GM21619 (cell line): ENCODE results near the gene MINDY1.

Experiments
- ATAC-seq: cut with Tn5 transposase; IDR thresholded peaks from one replicate; pipeline ENCODE4 v1.9.1; 2021; ENCODE audit not compliant: unreplicated experiment

Gene MINDY1

DNA sequence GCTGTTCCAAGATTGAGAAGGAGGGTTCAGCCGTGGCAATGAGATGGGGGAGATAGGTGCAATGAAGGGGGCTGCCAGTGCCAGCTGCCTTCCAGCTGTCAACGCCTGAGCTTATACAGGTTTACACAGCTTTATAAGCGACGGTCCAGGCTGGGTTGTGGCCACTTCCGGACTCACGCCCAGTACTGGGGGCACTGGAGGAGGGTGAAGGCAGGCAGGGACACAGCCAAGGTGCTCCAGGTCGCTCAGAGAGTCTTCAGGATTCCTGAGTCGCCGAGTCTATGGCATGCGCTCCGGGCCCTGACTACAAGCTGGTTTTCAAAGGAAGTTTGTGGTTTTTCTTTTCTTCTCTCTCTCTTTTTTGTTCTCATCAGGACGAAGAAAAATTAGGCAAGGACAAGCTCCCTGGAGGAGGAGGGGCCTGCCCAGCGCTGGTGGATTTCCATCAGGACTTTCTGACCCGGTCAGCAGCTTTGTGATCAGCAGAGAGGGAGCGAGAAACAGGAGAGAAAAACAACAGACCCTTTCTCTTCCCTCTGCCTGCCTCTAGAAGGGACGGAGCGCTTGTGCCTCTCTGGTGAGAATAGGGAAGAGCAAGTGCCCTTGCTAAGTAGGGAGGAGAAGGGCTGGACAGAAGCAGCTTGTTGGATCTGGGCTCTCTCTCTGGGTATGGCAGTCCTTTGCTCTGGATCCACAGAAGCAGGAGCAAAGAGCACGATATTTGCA is at the start of gene MINDY1:
TSS of gene MINDY1 (minus strand) at position 576 of the 726 bp plus-strand sequence. CDS start 4,285 bp downstream, outside the sequence.
- ATAC-seq = no peak

DNA sequence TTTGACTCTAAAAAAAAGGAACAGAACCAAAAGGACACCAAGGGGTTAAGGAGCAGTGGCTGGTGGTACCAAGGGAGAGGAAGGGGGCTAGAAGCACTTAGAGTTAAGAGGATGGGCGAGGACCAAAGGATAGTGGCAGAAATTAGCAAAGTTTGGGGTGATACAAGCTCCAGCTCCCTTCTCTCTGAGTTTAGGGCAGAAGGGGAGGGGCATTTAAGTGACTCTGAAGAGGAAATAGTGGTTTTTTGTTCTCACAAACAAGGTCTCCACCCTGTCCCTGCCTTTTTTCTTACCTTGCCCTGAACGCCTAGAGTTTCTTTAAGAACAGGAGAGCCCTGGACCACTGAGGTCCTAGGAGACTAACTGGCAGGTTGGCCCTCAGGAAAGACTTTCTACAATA is 49.4 kb upstream of the MINDY1 start:
- ATAC-seq = no peak

DNA sequence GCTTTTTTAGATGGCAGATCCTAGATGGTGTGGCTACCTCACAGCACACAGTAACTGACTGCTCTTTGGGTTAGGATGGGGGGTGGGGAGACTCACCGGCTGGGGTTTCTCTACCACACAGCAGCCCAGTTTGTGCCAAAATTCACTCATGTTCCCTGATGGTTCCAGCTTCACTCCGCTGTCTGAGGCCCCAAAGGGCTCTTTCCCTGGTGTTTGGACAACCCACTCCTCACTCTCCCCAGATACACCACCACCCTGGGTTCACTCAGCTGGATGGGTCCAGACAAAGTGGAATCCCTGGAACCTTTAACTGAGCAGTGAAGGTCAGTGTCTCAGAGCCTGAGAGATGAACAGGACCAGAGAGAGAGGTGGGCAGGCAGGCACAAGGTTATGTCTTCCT is 48.9 kb upstream of the MINDY1 start:
- ATAC-seq = no peak

DNA sequence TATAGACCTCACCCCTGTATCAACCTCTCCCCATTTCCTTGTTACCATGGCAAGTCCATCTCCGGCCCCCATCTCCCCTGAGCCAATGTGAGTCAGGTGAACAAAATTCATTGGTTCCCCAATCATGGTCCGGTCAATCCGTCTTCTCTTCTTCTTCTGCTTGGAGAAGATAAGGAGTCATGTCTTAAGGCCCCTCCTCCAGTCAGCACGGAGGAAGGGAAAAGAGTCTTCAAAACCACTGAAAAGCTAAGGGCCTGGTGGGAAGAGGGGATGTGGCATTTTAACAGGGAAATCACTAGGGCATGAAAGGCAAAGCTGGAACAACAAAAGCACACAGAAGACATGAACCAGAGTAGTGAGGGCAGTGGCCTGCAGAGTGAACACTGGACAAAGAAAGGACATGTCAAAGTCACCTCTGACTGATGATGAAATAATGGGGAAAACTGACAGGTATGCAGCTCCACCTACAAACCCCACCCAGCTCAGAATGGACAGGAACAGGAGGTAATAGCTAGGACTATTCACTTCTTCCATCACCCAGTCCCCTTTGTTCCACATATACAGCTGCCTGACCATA is 48.4 kb upstream of the MINDY1 start:
- ATAC-seq = no peak

DNA sequence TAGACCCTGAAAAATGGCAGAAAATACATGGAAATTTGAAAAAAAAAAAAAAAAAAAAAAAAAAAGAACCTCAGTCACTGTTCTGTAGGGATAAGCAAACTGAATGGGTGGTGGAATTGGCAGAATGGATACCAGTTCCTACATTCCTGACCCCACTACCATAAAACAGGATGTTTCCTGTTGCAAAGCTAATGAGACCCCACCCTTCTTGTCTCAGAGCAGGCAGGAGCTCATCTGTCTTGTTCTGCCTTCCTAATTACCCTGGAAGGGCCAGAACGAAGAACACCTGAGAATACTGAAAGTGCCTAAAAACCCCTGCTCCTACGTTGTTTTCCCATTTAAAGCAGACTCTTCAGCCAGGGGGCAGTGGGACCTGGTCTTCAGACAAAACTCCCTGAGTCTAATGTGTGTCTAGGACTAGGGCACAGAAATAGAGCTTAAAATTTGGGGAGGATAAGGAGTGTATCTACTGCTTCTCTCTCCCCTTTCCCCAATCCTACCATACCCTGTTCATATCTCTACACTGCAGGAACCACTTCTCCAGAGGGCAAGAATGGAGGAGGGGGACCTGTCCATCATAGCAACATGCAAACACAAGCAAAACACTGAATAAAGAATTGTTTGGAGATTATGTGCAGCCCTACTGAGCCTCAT is 44.8 kb upstream of the MINDY1 start:
- no peak for ATAC-seq

- no peak for ATAC-seq
Observed at GRCh38 chr1:151050051-151050688, 43.5 kb upstream of the MINDY1 start.

DNA sequence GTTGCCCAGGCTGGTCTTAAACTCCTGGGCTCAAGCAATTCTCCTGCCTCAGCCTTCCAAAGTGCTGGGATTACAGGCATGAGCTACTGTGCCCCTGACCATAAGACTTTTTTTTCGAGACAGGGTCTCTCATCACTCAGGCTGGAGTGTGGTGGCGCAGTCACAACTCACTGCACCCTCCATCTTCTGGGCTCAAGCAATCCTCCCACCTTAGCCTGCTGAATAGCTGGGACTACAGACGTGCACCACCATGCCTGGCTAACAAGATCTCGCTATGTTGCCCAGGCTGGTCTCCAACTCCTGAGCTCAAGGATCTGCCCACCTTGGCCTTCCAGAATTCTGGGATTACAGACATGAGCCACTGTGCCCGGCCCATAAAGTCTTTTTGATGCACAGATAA is 42.8 kb upstream of the MINDY1 start:
- no peak for ATAC-seq

DNA sequence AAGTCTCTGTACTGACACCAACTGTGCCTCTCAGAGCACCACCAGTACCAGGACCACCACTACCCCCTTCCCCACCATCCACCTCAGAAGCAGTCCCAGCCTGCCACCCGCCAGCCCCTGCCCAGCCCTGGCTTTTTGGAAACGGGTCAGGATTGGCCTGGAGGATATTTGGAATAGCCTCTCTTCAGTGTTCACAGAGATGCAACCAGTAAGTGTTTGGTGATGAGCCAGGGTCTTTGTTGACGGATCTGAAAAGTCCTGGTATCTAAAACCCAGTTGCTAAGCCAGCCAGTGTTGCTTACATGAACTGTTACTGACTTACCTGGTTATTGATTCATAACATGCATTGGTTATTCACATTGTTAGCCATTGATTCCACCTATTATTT is 41.9 kb upstream of the MINDY1 start:
- ATAC-seq = no peak

GRCh38 chr1:151047925-151048644 is 41.4 kb upstream of the MINDY1 start:
- peak; percentile 60 for ATAC-seq

DNA sequence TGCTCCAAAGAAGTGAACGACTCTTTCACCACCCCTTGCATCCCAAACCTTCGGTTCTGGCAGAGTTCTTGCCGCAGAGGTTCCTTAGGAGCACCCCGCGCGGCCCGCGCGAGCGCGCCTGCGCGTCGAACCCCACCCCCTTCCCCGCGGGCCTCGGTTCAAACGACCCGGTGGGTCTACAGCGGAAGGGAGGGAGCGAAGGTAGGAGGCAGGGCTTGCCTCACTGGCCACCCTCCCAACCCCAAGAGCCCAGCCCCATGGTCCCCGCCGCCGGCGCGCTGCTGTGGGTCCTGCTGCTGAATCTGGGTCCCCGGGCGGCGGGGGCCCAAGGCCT is 40.9 kb upstream of the MINDY1 start, which contains the start of gene C1orf56:
TSS of gene C1orf56 (plus strand) at position 161 of the 334 bp plus-strand sequence. CDS start at position 258, 97 bp downstream.
- ATAC-seq = peak; percentile 41

GRCh38 chr1:151043163-151043562 is 36.5 kb upstream of the MINDY1 start:
- ATAC-seq = no peak

DNA sequence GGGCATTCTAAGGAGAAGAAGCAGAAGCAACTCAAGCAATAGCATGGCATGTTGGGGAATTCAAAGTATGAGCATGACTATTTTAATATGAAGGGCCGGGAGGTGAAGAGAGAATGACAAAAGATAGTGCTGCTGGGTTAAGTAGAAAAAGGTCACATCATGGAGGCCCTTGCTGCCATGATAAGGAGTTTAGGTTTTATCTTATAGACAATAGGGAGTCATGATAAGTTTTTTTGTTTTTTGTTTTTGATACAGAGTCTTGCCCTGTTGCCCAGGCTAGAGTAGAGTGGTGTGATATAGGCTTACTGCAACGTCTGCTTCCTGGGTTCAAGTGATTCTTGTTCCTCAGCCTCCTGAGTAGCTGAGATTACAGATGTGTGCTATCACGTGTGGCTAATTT is 32.8 kb upstream of the MINDY1 start:
- ATAC-seq = no peak

GRCh38 chr1:151037032-151037431 is 30.3 kb upstream of the MINDY1 start:
- no peak for ATAC-seq

DNA sequence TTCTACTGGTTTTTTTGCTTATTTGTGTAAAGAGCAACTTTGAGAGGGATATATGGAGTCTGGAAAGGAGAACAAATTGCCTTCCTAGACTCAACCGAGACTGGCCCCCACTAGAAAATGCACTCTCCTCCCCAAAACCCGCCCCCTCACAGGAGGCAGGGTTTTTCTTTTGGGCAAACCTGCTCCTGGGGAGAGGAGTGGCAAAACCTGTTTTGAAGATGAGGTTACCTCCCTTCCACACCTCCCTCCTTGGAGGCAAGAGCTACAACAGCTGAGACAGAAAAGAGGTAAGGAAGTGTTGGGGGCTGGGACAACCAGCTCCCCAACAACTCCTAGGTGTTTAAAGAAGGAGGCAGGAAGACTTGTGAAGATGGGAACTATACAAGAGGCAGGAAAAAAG is 29.7 kb upstream of the MINDY1 start, which contains the start of gene BNIPL:
TSS of gene BNIPL (plus strand) at position 231 of the 400 bp plus-strand sequence. CDS start at position 371, 140 bp downstream.
- no peak for ATAC-seq

DNA sequence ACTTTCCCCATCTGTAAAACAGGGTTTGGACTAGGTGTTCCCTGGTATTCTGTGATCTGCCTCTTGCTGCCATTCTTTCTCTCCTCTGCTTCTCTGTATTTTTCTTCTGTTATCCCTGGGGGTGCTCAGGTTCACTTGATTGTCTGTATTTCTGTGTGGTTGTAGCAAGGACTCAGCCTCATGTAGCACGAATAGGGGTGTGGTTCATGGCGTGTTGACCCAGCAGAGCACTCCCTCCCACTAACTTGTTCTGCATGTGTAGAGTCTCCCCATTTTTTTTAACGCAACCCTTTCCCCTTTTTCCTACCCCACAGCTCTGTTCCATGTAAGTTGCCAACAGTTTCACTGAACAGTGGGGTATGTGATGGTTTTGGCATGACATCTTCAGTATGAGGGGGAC is 28.5 kb upstream of the MINDY1 start:
- ATAC-seq = no peak

GRCh38 chr1:151032164-151032563 is 25.5 kb upstream of the MINDY1 start:
- no peak for ATAC-seq

GRCh38 chr1:151026460-151026859 is 19.8 kb upstream of the MINDY1 start:
- ATAC-seq = no peak

DNA sequence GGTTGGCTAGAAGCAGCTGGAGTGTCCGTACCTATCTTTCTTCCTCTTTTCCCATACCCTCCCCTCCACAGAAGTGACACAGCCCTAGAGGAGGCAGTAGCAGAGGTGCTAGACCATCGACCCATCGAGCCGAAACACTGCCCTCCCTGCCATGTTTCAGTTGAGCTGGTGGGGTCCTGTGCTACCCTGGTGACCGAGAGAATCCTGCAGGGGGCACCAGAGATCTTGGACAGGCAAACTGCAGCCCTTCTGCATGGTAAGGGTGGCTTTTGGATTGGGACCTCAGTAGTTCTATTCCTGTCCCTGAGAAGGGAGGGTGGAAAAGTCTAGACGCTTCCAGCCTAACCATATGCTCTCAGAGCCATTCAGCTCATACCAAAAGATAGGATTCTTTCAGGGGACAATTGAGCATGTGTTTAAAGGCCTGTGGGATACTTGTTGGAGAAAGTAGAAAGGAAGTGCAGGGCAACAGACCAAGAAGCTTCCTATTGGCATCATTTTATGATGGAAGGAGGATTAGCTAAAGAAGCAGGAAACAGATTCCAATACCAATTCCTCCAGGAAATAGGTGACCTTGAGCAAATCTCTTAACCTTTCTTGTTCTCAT is 17.9 kb upstream of the MINDY1 start:
- ATAC-seq = no peak

DNA sequence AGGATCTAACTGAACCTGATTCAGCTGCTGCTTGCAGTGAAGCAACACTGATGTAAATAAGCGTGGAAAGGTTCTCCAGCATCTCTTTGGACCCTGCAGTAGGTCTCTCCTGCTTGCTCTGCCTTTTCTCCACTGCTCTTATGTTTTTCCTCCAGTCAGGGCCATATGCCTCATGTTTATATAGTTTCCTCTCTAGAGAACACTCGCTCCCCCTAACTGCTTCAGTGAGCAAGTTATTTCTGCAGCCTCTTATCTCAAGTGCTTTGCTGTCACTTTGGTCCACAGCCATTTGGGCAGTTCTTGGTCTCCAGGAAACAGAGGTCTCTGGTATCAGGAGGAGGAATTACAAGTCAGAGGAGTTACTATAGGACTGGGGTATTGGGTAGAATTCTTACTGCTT is 6.8 kb upstream of the MINDY1 start:
- ATAC-seq = no peak

DNA sequence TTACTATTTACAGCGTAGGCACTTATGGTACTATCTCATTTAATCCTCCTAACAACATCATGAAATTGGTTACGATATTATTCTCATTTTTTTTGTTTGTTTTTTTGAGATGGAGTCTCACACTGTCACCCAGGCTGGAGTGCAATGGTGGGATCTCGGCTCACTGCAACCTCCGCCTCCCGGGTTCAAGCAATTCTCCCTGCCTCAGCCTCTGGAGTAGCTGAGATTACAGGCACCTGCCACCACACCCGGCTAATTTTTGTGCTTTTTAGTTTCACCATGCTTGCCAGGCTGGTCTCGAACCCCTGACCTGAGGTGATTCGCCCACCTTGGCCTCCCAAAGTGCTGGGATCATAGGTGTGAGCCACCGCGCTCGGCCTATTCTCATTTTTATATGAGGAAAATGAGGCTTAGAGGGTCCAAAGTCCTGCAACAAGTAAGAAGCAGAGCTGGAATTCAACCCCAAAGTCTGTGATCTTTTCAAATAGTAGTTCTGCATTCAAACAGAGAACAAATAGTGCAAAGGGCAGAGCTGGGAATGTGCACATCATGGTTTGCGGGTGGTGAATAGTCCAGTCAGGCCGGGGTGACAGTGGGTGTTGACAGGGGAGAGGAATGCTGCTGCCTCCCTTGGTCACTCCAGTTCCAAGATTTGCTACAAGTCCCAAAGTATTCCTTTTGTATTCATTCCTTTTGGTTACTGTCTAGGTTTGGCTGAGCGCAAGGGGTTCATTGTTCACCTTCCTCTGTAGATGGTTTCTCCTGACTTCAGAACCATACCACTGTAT is 6.2 kb upstream of the MINDY1 start:
- no peak for ATAC-seq
